Liver (tissue), 3 donors: ENCODE results near the gene SMCO4.

Experiments used
- ATF3 ChIP-seq: IDR thresholded peaks from 2 replicates; pipeline ENCODE4 v1.6.1; 2016; ENCODE audit warnings: antibody characterized with exemption
- CTCF ChIP-seq: fragments of 150-350 bp; IDR thresholded peaks from 2 replicates; pipeline ENCODE4 v1.5.1; 2017; ENCODE audit warnings: improper control_type of control experiment, low read depth, low read length; ENCODE audit not compliant: missing input control
- FOXA1 ChIP-seq: IDR thresholded peaks from 2 replicates; pipeline ENCODE4 v1.6.1; 2016; ENCODE audit warnings: antibody characterized with exemption
- MAX ChIP-seq: IDR thresholded peaks from 2 replicates; pipeline ENCODE4 v1.6.1; 2016; ENCODE audit warnings: antibody characterized with exemption
- RAD21 ChIP-seq, 2 donors: IDR thresholded peaks; 2 replicates each; pipeline ENCODE4 v1.6.1; 2016; ENCODE audit warnings: antibody characterized with exemption in 2 of 2, mild to moderate bottlenecking in 2 of 2
- SP1 ChIP-seq: IDR thresholded peaks from 2 replicates; pipeline ENCODE4 v1.6.1; 2018; ENCODE audit warnings: antibody characterized with exemption, mild to moderate bottlenecking
- TAF1 ChIP-seq: conservative IDR thresholded peaks from 2 replicates; pipeline ENCODE4 v1.6.1; 2016; ENCODE audit warnings: antibody characterized with exemption, mild to moderate bottlenecking
- ZBTB33 ChIP-seq: IDR thresholded peaks from 2 replicates; pipeline ENCODE4 v1.6.1; 2016; ENCODE audit warnings: antibody characterized with exemption
- TF ChIP-seq, protein P1 (sequence below): IDR thresholded peaks from 2 replicates; pipeline ENCODE4 v1.6.1; 2016; ENCODE audit warnings: antibody characterized with exemption, mild to moderate bottlenecking
- donor health status: healthy.
- donor health status: healthy.

DNA sequence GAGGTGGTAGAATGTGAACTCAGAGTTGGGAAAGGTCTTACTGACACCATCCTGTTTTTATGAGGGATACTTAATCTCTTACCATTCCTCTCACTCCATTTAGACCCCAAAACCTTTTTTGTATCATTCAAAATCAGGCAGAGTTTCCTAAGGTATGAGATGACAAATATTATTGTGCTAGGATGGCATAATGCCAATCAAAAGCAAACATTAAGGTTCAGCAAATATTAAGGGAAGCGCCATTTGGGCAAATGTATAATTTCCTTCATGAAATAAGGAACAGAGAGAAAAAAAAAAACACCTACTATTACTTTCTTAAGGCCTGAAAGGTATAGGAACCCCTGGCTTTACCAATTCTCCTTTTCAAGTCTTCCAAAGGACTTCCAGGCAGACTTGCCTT, 62.4 kb downstream of the SMCO4 start:
- TF ChIP-seq CTCF (no peak), TAF1 (no peak), FOXA1 (no peak), ZBTB33 (no peak), RAD21 (IDR thresholded peaks at IDR 0.05) (no peak), ATF3 (no peak), MAX (no peak), SP1 (no peak)
- TF ChIP-seq, protein P1, sequence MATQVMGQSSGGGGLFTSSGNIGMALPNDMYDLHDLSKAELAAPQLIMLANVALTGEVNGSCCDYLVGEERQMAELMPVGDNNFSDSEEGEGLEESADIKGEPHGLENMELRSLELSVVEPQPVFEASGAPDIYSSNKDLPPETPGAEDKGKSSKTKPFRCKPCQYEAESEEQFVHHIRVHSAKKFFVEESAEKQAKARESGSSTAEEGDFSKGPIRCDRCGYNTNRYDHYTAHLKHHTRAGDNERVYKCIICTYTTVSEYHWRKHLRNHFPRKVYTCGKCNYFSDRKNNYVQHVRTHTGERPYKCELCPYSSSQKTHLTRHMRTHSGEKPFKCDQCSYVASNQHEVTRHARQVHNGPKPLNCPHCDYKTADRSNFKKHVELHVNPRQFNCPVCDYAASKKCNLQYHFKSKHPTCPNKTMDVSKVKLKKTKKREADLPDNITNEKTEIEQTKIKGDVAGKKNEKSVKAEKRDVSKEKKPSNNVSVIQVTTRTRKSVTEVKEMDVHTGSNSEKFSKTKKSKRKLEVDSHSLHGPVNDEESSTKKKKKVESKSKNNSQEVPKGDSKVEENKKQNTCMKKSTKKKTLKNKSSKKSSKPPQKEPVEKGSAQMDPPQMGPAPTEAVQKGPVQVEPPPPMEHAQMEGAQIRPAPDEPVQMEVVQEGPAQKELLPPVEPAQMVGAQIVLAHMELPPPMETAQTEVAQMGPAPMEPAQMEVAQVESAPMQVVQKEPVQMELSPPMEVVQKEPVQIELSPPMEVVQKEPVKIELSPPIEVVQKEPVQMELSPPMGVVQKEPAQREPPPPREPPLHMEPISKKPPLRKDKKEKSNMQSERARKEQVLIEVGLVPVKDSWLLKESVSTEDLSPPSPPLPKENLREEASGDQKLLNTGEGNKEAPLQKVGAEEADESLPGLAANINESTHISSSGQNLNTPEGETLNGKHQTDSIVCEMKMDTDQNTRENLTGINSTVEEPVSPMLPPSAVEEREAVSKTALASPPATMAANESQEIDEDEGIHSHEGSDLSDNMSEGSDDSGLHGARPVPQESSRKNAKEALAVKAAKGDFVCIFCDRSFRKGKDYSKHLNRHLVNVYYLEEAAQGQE = no peak
